ENCODE measurements around the gene PANX2.

The PANX2 gene

GRCh38 chr22:50170453-50171318, at the start of gene PANX2:
PANX2 (plus strand) TSS chr22:50170731; CDS start chr22:50170731, 0 bp downstream.
- no peaks in the 10 kb centered on the region for H3K36me3 ChIP-seq
- peaks cover 63% of the 10 kb centered on the region for H3K27me3 ChIP-seq
- no peak for TF ChIP-seq CTCF (IDR thresholded peaks at IDR 0.05)
- no peaks in the 10 kb centered on the region for H3K9me3 ChIP-seq
- H3K4me1 ChIP-seq (ENCODE audit: control insufficient read depth in 1 of 2, insufficient read depth in 1 of 2, low read depth in 1 of 2, low read length in 1 of 2), result peaks cover 23 to 40% of the 10 kb centered on the region in 2 experiments
- H3K4me3 ChIP-seq (ENCODE audit: low read depth in 1 of 2, low read length in 1 of 2), result peak within 1 kb of the TSS; percentile 64 to 67
- peak within 1 kb of the TSS; percentile 64 for H3K27ac ChIP-seq

GRCh38 chr22:50121202-50121740, 49.3 kb upstream of the PANX2 start:
- Histone ChIP-seq H3K27ac (no peak overlapping the region), H3K9me3 (no peaks in the 10 kb centered on the region), H3K4me1 (ENCODE audit: control insufficient read depth in 1 of 2, insufficient read depth in 1 of 2, low read depth in 1 of 2, low read length in 1 of 2) (no peaks in the 10 kb centered on the region), H3K4me3 (ENCODE audit: low read depth in 1 of 2, low read length in 1 of 2) (no peak overlapping the region), H3K36me3 (no peaks in the 10 kb centered on the region), H3K27me3 (no peaks in the 10 kb centered on the region)
- no peak for TF ChIP-seq CTCF (IDR thresholded peaks at IDR 0.05)

GRCh38 chr22:50123119-50123518, 47.4 kb upstream of the PANX2 start:
- Histone ChIP-seq H3K4me3 (ENCODE audit: low read depth in 1 of 2, low read length in 1 of 2) (no peak overlapping the region), H3K27ac (no peak overlapping the region), H3K4me1 (ENCODE audit: control insufficient read depth in 1 of 2, insufficient read depth in 1 of 2, low read depth in 1 of 2, low read length in 1 of 2) (no peaks in the 10 kb centered on the region), H3K36me3 (no peaks in the 10 kb centered on the region), H3K27me3 (no peaks in the 10 kb centered on the region), H3K9me3 (no peaks in the 10 kb centered on the region)
- no peak for TF ChIP-seq CTCF (IDR thresholded peaks at IDR 0.05)

GRCh38 chr22:50125029-50125428, 45.5 kb upstream of the PANX2 start:
- Histone ChIP-seq H3K27ac (no peak overlapping the region), H3K36me3 (no peaks in the 10 kb centered on the region), H3K9me3 (no peaks in the 10 kb centered on the region), H3K27me3 (no peaks in the 10 kb centered on the region), H3K4me1 (ENCODE audit: control insufficient read depth in 1 of 2, insufficient read depth in 1 of 2, low read depth in 1 of 2, low read length in 1 of 2) (no peaks in the 10 kb centered on the region), H3K4me3 (ENCODE audit: low read depth in 1 of 2, low read length in 1 of 2) (no peak overlapping the region)
- TF ChIP-seq CTCF (IDR thresholded peaks at IDR 0.05), result no peak

GRCh38 chr22:50129121-50129736, 41.3 kb upstream of the PANX2 start:
- Histone ChIP-seq H3K27ac (no peak overlapping the region), H3K4me3 (ENCODE audit: low read depth in 1 of 2, low read length in 1 of 2) (no peak overlapping the region), H3K9me3 (no peaks in the 10 kb centered on the region), H3K27me3 (no peaks in the 10 kb centered on the region), H3K36me3 (no peaks in the 10 kb centered on the region), H3K4me1 (ENCODE audit: control insufficient read depth in 1 of 2, insufficient read depth in 1 of 2, low read depth in 1 of 2, low read length in 1 of 2) (no peaks in the 10 kb centered on the region)
- no peak for TF ChIP-seq CTCF (IDR thresholded peaks at IDR 0.05)
